Urothelium cell line (cell line): Measurements from ENCODE around the gene NEK7.
"Not testable (repeated sequence)": the region's sequence is repeated elsewhere in the genome, so short reads cannot be mapped to it uniquely, and the experiment has no call there.

Experiments
- DNase-seq: peaks from one replicate; pipeline ENCODE4 v3.0.0; 2011; ENCODE audit warnings: low spot score, mixed read lengths
- FAIRE-seq: peaks from 2 replicates; lab custom pipeline; 2011; peaks lifted over from hg19 to GRCh38; lab: Jason Lieb, UNC

The NEK7 gene

DNA sequence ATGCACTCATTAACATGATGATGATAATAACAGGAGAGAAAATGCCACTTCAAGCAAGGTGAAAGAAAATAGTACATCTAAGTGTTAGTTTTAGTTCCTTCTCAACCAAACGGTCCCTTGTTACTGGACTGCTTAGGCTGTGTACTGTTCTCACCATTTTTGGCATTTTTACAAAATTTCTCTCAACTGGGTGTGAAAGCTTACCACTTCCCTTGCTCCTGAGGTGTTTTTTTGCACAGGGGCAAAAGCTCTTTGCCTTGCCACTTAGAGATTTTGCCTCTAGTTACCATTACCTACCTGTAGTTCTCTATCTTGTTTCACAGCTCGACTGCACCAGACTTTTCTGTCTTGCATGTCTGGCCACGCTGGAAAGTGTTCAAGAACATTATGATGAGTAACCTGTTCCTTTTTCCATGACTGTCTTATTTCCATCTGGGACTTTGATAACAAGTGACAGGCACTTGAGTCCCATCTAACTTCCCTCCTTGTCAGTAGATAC is 10.7 kb downstream of the NEK7 start:
- DNase-seq (no peak), FAIRE-seq (no peak)

- FAIRE-seq: no peak
- DNase-seq: no peak
Measured at GRCh38 chr1:198168227-198168626, 11.4 kb downstream of the NEK7 start.

GRCh38 chr1:198169672-198170071 is 12.9 kb downstream of the NEK7 start:
- DNase-seq (no peak), FAIRE-seq (no peak)

DNA sequence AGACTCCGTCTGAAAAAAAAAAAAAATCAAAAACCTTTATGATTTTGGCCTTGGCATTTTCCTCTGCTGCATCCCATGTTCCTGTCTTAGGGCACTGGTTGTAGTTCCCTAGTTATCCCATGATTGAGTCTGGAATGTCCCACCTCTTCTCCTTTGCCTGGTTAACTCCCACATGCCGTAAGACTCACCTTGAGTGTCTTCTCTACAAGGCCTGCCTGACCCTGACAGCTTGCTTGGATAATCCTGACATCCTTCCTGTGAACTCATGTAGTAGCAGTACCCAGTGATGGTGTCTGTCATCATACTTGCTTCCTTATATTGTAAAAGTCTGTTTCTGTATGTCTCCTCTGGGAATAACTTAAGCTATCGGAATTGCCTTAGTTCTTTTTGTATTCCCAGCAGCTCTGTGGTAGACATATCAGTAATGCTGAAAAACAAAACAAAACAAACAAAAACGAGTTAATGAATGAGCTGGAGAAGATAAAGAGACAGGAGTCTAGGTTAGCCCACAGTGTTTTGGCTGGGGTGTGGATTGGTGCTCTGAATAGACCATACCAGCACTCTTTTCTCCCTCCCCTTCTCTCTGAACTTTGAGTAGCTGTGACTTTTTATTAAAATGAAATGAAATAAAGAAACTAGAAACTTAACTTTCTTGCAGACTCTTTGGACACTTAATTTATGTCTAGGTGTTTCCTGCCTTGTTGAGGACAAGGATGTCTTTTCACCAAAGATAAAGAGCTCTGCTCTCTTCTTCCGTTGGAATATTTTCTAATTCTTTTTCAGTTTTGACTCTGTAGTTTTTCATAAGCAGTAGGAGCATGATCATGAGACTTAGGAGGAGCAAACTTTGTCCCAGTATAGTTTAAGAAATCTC is 15.1 kb downstream of the NEK7 start:
- DNase-seq (no peak), FAIRE-seq (no peak)

DNA sequence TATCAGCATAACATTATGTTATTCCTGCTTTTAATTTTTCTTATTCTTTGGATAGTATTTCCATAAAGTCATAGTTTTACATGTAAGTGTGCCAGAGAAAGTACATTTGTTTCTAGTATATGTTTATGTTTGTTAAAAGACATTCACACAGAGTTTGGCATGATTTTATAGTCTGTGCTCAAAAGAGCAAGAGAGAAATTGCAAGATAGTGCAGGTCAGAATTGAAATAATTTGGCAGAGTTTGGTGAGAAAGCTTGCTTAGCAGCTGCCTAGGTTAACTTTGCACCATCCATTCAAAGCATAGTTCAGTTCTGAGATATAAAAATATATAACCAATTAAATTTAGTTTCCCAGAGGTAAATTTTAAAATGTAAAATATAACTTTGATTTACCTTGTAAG is 17.0 kb downstream of the NEK7 start:
- DNase-seq (no peak), FAIRE-seq (no peak)

GRCh38 chr1:198174297-198174696 is 17.5 kb downstream of the NEK7 start:
- FAIRE-seq (no peak), DNase-seq (no peak)

DNA sequence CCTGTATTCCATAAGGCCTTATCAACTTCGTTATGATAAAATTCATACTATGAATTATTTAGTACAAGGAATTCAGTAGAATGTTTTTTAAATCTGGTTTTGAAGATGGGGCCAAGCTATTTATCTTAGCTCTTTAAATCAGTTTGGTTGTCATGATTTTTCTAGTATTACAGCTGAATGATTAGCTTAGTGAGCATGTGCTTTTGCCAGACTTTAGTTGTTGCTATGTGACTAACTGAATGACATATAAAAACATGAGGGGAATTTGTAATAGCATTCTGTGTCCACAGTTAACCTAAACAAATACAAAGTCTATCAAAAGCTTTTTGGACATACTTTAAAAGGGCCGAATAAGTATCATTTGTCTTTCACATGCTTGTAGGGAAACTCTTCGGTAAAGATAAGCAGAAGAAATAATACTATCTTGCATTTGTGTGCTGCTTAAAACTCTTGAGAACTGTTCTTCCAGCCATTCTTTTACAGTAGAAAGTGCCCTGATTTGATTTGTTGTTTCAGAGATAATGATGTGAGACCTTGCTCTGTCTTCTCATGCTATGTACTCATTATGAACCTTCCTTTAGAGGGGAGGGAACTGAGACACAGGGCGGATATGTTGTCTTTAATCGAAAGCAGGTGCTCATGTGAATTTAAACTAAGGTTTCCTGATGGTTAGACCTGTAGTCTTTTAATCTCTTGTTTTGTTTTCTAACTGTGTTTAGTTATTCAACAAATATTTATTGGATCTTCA is 18.8 kb downstream of the NEK7 start:
- DNase-seq (no peak), FAIRE-seq (no peak)

DNA sequence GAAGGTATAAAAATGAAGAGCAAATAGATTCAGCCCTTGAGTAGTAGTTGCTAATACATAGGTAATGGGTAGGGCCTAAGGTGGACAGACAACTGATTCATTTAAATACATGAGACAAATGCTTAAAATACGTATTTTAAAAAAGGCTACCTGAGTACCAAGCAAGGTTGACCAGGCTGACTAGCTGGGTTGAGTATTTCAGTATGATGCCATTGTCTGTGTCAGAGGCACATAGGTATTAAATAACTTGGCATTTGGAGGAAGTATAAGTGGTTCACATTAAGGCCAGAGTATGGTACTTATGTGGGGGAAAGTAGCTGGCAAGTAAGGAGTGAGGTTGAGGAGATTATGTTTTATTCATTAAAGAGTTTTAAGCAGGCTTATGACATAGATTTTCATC is 19.4 kb downstream of the NEK7 start:
- no peak for FAIRE-seq
- no peak for DNase-seq

- DNase-seq (no peak), FAIRE-seq (no peak)
Measured at GRCh38 chr1:198177546-198177945, 20.7 kb downstream of the NEK7 start.

- no peak for DNase-seq
- no peak for FAIRE-seq
Measured at GRCh38 chr1:198178615-198179014, 21.8 kb downstream of the NEK7 start.

DNA sequence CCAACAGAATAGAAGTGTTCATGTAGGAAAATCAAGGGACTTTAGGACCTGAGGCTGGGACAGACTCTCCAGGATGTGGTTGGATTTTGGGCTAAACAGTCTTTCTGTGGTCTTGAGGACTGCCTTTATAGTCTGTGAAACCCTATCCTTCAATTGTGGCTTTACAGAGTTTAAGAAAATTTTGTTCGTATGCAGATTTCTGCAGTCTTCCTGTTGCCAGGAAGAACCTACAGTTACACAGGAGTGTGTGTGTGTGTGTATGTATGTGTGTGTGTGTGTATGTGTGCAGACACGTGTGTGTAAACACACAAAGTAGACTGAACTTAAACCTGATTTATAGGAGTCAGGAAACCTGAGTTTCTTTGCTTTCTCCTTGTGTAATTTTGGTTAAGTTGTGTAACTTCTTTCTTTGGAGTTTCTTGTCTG is 22.8 kb downstream of the NEK7 start:
- no peak for DNase-seq
- no peak for FAIRE-seq

DNA sequence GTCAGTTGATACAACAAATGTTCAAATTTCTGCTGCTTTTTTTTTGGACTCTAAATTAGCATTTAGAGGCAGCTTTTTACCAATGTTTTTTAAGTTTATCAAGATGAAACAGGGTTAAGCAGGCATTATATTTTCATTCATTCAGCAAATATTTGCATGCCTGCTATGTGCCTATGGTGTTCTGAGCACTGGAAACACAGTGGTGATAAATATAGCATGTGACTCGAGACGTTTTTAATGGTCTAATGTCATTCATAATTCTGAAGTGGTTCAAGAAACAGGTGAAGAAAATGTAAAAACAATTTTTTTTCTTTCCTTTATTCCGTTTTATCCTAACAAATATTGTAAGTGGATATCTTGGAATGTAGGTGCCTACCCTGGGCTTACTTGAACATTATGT is 26.8 kb downstream of the NEK7 start:
- FAIRE-seq (no peak), DNase-seq (no peak)

DNA sequence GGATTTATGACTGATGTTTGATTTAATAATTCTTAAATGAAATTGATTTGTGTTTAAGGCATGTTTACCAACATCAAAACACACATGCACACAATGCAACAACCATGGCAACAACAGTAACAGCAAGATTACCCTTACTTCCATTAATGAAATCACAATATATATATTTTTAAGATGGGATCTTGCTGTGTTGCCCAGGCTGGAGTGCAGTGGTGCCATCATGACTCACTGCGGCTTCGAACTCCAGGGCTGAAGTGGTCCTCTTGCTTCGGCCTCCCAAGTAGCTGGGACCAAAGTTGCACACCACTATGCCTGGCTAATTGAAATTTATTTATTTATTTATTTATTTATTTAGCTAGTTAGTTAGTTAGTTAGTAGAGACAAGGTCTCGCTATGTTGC is 27.7 kb downstream of the NEK7 start:
- FAIRE-seq: no peak
- DNase-seq: no peak

- no peak for DNase-seq
- no peak for FAIRE-seq
Measured at GRCh38 chr1:198185146-198185545, 28.3 kb downstream of the NEK7 start.

GRCh38 chr1:198185759-198186158 is 29.0 kb downstream of the NEK7 start:
- no peak for DNase-seq
- no peak for FAIRE-seq

GRCh38 chr1:198186916-198187580 is 30.2 kb downstream of the NEK7 start:
- FAIRE-seq (no peak), DNase-seq (no peak)

DNA sequence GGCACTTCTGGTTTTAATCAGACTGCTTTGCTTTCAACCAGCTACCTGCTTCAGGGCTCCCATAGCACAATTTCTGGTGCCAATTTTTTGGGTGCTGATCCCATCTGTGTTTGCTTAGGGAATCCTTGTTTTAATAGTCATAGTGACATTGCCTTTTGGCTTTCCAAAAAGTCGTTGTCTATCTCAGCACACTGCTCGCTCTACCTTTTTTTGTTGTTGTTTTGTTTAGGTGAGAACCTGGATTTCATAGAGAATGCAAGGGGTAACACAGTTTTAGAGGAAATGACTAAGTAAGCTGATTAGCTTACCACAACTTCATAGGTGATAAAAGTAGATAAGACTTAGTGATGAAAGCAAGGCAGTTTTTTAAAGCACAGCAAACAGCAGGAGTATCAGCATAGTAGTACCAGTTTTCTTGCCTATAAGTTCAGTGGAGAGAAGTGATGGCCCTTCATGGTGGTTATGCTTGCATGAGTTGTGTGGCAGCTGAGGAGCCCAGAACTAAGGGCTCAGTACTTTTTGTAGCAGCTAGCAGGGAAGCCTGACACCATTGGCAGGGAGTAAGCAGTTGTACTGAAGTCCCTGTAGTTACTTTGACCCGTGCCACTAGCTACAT is 31.3 kb downstream of the NEK7 start:
- no peak for DNase-seq
- no peak for FAIRE-seq

- FAIRE-seq: no peak
- DNase-seq: no peak
Measured at GRCh38 chr1:198191117-198191516, 34.3 kb downstream of the NEK7 start.

GRCh38 chr1:198193871-198194270 is 37.1 kb downstream of the NEK7 start:
- DNase-seq, FAIRE-seq: not testable (repeated sequence)

DNA sequence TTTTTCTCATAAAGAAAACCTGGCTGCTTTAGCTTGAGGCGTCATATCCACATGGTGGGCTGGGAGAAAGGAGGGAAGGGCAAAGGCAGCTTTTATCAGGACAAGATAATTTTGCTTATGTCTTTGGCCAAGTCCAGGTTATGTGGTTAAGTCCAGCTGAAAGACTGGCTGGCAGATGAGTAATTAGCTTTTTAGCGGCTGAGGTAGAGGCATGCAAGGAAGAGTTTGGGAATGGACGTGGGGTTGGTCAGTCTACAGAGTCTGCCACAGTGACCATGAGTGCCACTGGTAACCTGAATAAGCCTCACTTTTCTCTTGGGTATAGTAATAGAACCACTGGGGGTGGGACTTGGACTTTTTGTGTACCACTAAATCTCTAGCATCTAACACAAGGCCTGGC is 39.8 kb downstream of the NEK7 start:
- no peak for DNase-seq
- FAIRE-seq: no peak

GRCh38 chr1:198197285-198197684 is 40.5 kb downstream of the NEK7 start:
- DNase-seq (no peak), FAIRE-seq (no peak)
